Naive B cell (primary cell): ENCODE measurements around the gene KRTAP5-1. TPM values are rescaled to one million over a fixed set of nuclear protein-coding genes. Genes with fewer than 3 reads are reported as not detected.
A peak's percentile ranks its signal among the peaks of the same experiment; 100 is the strongest.

Experiments
- ATAC-seq, 2 donors: fragments of 150-1000 bp; cut with Tn5 transposase; 2 replicates each; pipeline ENCODE4 v1.10.0; 2021; ENCODE audit warnings: low read depth in 2 of 2, mild to moderate bottlenecking in 2 of 2, moderate library complexity in 2 of 2
- DNase-seq: peaks from one replicate; pipeline ENCODE4 v3.0.0; 2022
- H3K27ac Mint-ChIP-seq, 6 donors: one replicate each; pipeline ENCODE4 v1.8.0; 2020 to 2022; ENCODE audit warnings: mild to moderate bottlenecking in 6 of 6, mixed read lengths in 6 of 6, moderate library complexity in 5 of 6, inconsistent platforms in 2 of 6
- H3K27me3 Mint-ChIP-seq, 3 donors: one replicate each; pipeline ENCODE4 v1.8.0; 2021 to 2022; ENCODE audit warnings: mixed read lengths in 3 of 3, mild to moderate bottlenecking in 1 of 3
- H3K36me3 Mint-ChIP-seq, 2 donors: one replicate each; pipeline ENCODE4 v1.8.0; 2020 to 2022; ENCODE audit warnings: mixed read lengths in 2 of 2, inconsistent platforms in 1 of 2, mild to moderate bottlenecking in 1 of 2
- H3K4me1 Mint-ChIP-seq, 3 donors: one replicate each; pipeline ENCODE4 v1.8.0; 2020 to 2022; ENCODE audit warnings: mixed read lengths in 3 of 3, inconsistent platforms in 1 of 3, mild to moderate bottlenecking in 1 of 3, moderate library complexity in 1 of 3
- H3K4me3 Mint-ChIP-seq, 8 donors: one replicate each; pipeline ENCODE4 v1.8.0; 2020 to 2022; ENCODE audit warnings: mild to moderate bottlenecking in 8 of 8, mixed read lengths in 8 of 8, moderate library complexity in 8 of 8, inconsistent platforms in 2 of 8
- H3K9me3 Mint-ChIP-seq, 7 donors: one replicate each; pipeline ENCODE4 v1.8.0; 2020 to 2022; ENCODE audit warnings: mixed read lengths in 7 of 7, mild to moderate bottlenecking in 5 of 7, inconsistent platforms in 2 of 7, moderate library complexity in 1 of 7
- polyA plus RNA-seq, 6 donors: library from polyadenylated mRNA; unstranded; fragments of 300-500 nt; fragmentation: Illumina TruSeq; gene quantifications; one replicate each; pipeline ENCODE4 v1.2.3, GENCODE V29; 2021; ENCODE audit warnings: low read depth in 6 of 6

KRTAP5-1 gene
- polyA plus RNA-seq, 6 donors from 2014 or later, result not detected

- Mint-ChIP-seq H3K27ac (no peak overlapping the region), H3K27me3 (peaks cover 5 to 60% (median 25%) of the 10 kb centered on the region in 3 donors), H3K36me3 (no peaks in the 10 kb centered on the region), H3K9me3 (no peaks in the 10 kb centered on the region), H3K4me1 (no peaks in the 10 kb centered on the region), H3K4me3 (peak overlapping the region in 1 of 8 donors; percentile 53)
- DNase-seq, result no peak
- ATAC-seq, result no peak
Observed at GRCh38 chr11:1560002-1560648, 25.0 kb downstream of the KRTAP5-1 start.

- Mint-ChIP-seq H3K36me3 (no peaks in the 10 kb centered on the region), H3K27ac (peak overlapping the region in 2 of 6 donors; percentile 56 to 69), H3K4me3 (peak overlapping the region in 1 of 8 donors; percentile 53), H3K4me1 (no peaks in the 10 kb centered on the region), H3K27me3 (peaks cover 5 to 63% (median 33%) of the 10 kb centered on the region in 3 donors), H3K9me3 (no peaks in the 10 kb centered on the region)
- DNase-seq (no peak), ATAC-seq (peak; percentile 46 to 51)
Observed at GRCh38 chr11:1559111-1559951, 25.8 kb downstream of the KRTAP5-1 start.

- no peak for ATAC-seq
- no peaks in the 10 kb centered on the region for H3K9me3 Mint-ChIP-seq
Observed at GRCh38 chr11:1558775-1559110, 26.3 kb downstream of the KRTAP5-1 start.

GRCh38 chr11:1557904-1558774, 26.9 kb downstream of the KRTAP5-1 start:
- H3K27ac Mint-ChIP-seq, result peak overlapping the region in 1 of 6 donors; percentile 69

More at GRCh38 chr11:1558775-1559110, 26.3 kb downstream of the KRTAP5-1 start:
- H3K27me3 Mint-ChIP-seq, result peaks cover 7 to 68% (median 39%) of the 10 kb centered on the region in 3 donors
- no peak for DNase-seq
- H3K36me3 Mint-ChIP-seq, result no peaks in the 10 kb centered on the region
- H3K27ac Mint-ChIP-seq, result peak overlapping the region in 2 of 6 donors; percentile 56 to 69
- no peaks in the 10 kb centered on the region for H3K4me1 Mint-ChIP-seq
- no peak overlapping the region for H3K4me3 Mint-ChIP-seq

GRCh38 chr11:1557051-1557884, 27.8 kb downstream of the KRTAP5-1 start:
- Mint-ChIP-seq H3K27me3 (peaks cover 9 to 68% (median 52%) of the 10 kb centered on the region in 3 donors), H3K27ac (peak overlapping the region in 2 of 6 donors; percentile 45 to 54), H3K4me3 (no peak overlapping the region), H3K36me3 (no peaks in the 10 kb centered on the region), H3K9me3 (no peaks in the 10 kb centered on the region), H3K4me1 (no peaks in the 10 kb centered on the region)
- ATAC-seq (no peak), DNase-seq (no peak)

More at GRCh38 chr11:1557904-1558774, 26.9 kb downstream of the KRTAP5-1 start:
- Mint-ChIP-seq H3K9me3 (no peaks in the 10 kb centered on the region), H3K27me3 (peaks cover 13 to 68% (median 43%) of the 10 kb centered on the region in 3 donors), H3K4me1 (no peaks in the 10 kb centered on the region), H3K4me3 (no peak overlapping the region), H3K36me3 (no peaks in the 10 kb centered on the region)
- ATAC-seq (no peak), DNase-seq (no peak)

GRCh38 chr11:1556278-1556902, 28.7 kb downstream of the KRTAP5-1 start:
- ATAC-seq, result no peak
- Mint-ChIP-seq H3K4me3 (no peak overlapping the region), H3K4me1 (no peaks in the 10 kb centered on the region), H3K27ac (peak overlapping the region in 1 of 6 donors; percentile 41), H3K27me3 (peaks cover 8 to 67% (median 59%) of the 10 kb centered on the region in 3 donors), H3K9me3 (no peaks in the 10 kb centered on the region), H3K36me3 (no peaks in the 10 kb centered on the region)
- DNase-seq, result no peak

GRCh38 chr11:1555713-1556153, 29.4 kb downstream of the KRTAP5-1 start:
- no peak for ATAC-seq
- Mint-ChIP-seq H3K27me3 (peaks cover 8 to 65% (median 60%) of the 10 kb centered on the region in 3 donors), H3K9me3 (no peaks in the 10 kb centered on the region), H3K4me1 (no peaks in the 10 kb centered on the region), H3K4me3 (no peak overlapping the region), H3K27ac (peak overlapping the region in 1 of 6 donors; percentile 41), H3K36me3 (no peaks in the 10 kb centered on the region)
- DNase-seq, result no peak

GRCh38 chr11:1554981-1555712, 29.9 kb downstream of the KRTAP5-1 start:
- Mint-ChIP-seq H3K27ac (peak overlapping the region in 1 of 6 donors; percentile 41), H3K36me3 (no peaks in the 10 kb centered on the region), H3K9me3 (no peaks in the 10 kb centered on the region), H3K4me1 (peaks cover 0 to 4% (median 0%) of the 10 kb centered on the region in 3 donors), H3K27me3 (peaks cover 8 to 71% (median 65%) of the 10 kb centered on the region in 3 donors), H3K4me3 (no peak overlapping the region)
- ATAC-seq (no peak), DNase-seq (no peak)

- Mint-ChIP-seq H3K36me3 (no peaks in the 10 kb centered on the region), H3K27me3 (peaks cover 8 to 75% (median 74%) of the 10 kb centered on the region in 3 donors), H3K4me3 (no peak overlapping the region), H3K4me1 (peaks cover 0 to 8% (median 3%) of the 10 kb centered on the region in 3 donors), H3K27ac (peak overlapping the region in 1 of 6 donors; percentile 26), H3K9me3 (no peaks in the 10 kb centered on the region)
- ATAC-seq (no peak), DNase-seq (no peak)
Observed at GRCh38 chr11:1553808-1554594, 31.1 kb downstream of the KRTAP5-1 start.

GRCh38 chr11:1549338-1550330, 35.4 kb downstream of the KRTAP5-1 start:
- peak overlapping the region in 1 of 6 donors; percentile 49 for H3K27ac Mint-ChIP-seq
- ATAC-seq, result no peak
- H3K36me3 Mint-ChIP-seq, result no peaks in the 10 kb centered on the region
- peaks cover 10 to 20% (median 16%) of the 10 kb centered on the region in 3 donors for H3K4me1 Mint-ChIP-seq
- H3K9me3 Mint-ChIP-seq, result peaks cover 0 to 1% (median 0%) of the 10 kb centered on the region in 7 donors
- peaks cover 8 to 80% (median 61%) of the 10 kb centered on the region in 3 donors for H3K27me3 Mint-ChIP-seq
- H3K4me3 Mint-ChIP-seq, result peak overlapping the region in 5 of 8 donors; percentile 28 to 82 (median 64)
- DNase-seq, result no peak
